ENCODE results near the gene PACSIN2.
"Not testable (repeated sequence)": the region's sequence is repeated elsewhere in the genome, so short reads cannot be mapped to it uniquely, and the experiment has no call there.

DNA sequence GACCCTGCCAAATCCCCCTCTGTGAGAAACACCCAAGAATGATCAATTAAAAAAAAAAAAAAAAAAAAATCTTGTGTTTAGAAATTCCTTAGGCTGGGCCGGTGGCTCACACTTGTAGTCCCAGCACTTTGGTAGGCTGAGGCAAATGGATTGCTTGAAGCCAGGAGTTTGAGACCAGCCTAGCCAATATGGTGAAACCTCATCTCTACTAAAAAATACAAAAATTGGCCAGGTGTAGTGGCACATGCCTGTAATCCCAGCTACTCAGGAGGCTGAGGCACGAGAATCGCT is 53.6 kb downstream of the PACSIN2 start:
- not testable (repeated sequence) for TF ChIP-seq POLR2A (IDR thresholded peaks at IDR 0.05; ENCODE audit: extremely low read depth, insufficient read length); CTCF (IDR thresholded peaks at IDR 0.05; ENCODE audit: low read depth, low read length); MAX (IDR thresholded peaks at IDR 0.05; ENCODE audit: low read depth, low read length); MYC (IDR thresholded peaks at IDR 0.05; ENCODE audit: low read depth, low read length)
